Cardiac fibroblast (primary cell): ENCODE measurements around the gene ADH1B.
A peak's percentile ranks its signal among the peaks of the same experiment; 100 is the strongest.

Source experiments
- DNase-seq, 2 donors: peaks; one replicate each; pipeline versions ENCODE4 v3.0.0 to v3.0.0-alpha.2; 2010; ENCODE audit warnings: low read depth in 2 of 2
- H3K4me3 ChIP-seq, 2 donors: replicated peaks in 1 of 2; 1 replicate in 1 of 2; 2 replicates in 1 of 2; pipeline ENCODE4 v1.5.1; 2011; ENCODE audit warnings: low read depth in 2 of 2, low read length in 2 of 2, mild to moderate bottlenecking in 2 of 2, moderate library complexity in 1 of 2
- CTCF ChIP-seq: IDR thresholded peaks from one replicate; pipeline ENCODE4 v1.5.1; 2011; ENCODE audit warnings: low read depth, mild to moderate bottlenecking, low read length, inconsistent platforms

The ADH1B gene

GRCh38 chr4:99301376-99302164 is 19.6 kb downstream of the ADH1B start:
- peak; percentile 41 to 77 for DNase-seq
- no peak overlapping the region for H3K4me3 ChIP-seq
- no peak for TF ChIP-seq CTCF

- TF ChIP-seq CTCF: no peak
- no peak overlapping the region for H3K4me3 ChIP-seq
- DNase-seq: peak; percentile 99
These were observed 20.3 kb downstream of the ADH1B start for GRCh38 chr4:99300934-99301333.

- TF ChIP-seq CTCF: no peak
- H3K4me3 ChIP-seq: no peak overlapping the region
- DNase-seq: no peak
These were observed 27.8 kb downstream of the ADH1B start for GRCh38 chr4:99293357-99293756.

GRCh38 chr4:99290848-99291786 is 30.1 kb downstream of the ADH1B start, which contains the start of gene ADH1A:
ADH1A (minus strand) TSS chr4:99290985; CDS start chr4:99290914, 71 bp downstream.
- TF ChIP-seq CTCF: no peak
- DNase-seq: no peak
- H3K4me3 ChIP-seq: no peak within 1 kb of the TSS

- no peak overlapping the region for H3K4me3 ChIP-seq
- no peak for DNase-seq
- TF ChIP-seq CTCF: no peak
These were observed 35.8 kb downstream of the ADH1B start for GRCh38 chr4:99285387-99285786.

GRCh38 chr4:99282731-99283130 is 38.5 kb downstream of the ADH1B start:
- no peak for DNase-seq
- no peak overlapping the region for H3K4me3 ChIP-seq
- TF ChIP-seq CTCF: no peak
